H1 (cell line): ENCODE measurements around the gene PRIMA1. TPM values are rescaled to one million over a fixed set of nuclear protein-coding genes. Genes with fewer than 3 reads are reported as not detected.

Experiments
- CTBP2 ChIP-seq: IDR thresholded peaks from 2 replicates; pipeline ENCODE4 v1.7.0; 2011; ENCODE audit warnings: borderline replicate concordance, mild to moderate bottlenecking, moderate library complexity, mixed read lengths, low read length; ENCODE audit not compliant: insufficient read depth, insufficient read length
- polyA plus RNA-seq, 7 experiments: library from polyadenylated mRNA; depleted of rRNA in 3 of 7; stranded (reverse) in 5 of 7; unstranded in 2 of 7; fragments of >200 nt in 5 of 7; fragments of 200-250 nt in 2 of 7; gene quantifications; 1 replicate in 5 of 7; 2 replicates in 1 of 7; 4 replicates in 1 of 7; pipeline versions ENCODE4 v1.2.1 to v1.2.3, GENCODE V29; 2011 to 2013; ENCODE audit warnings: missing spikeins in 2 of 7, mixed read lengths in 2 of 7
- total RNA-seq: library from RNA; stranded (reverse); fragmentation: NEBNext Ultra II Directional; extraction: Animal tissue kit (Norgen Biotek cat#: 25700); gene quantifications from 2 replicates; pipeline ENCODE4 v1.2.1, GENCODE V29; 2021

Gene PRIMA1
- total and polyA plus RNA-seq, 2 of the 8 experiments (the other 6 are each of a cell fraction or from before 2014, with no cell fraction given) = 2.8 to 4.5 TPM

DNA sequence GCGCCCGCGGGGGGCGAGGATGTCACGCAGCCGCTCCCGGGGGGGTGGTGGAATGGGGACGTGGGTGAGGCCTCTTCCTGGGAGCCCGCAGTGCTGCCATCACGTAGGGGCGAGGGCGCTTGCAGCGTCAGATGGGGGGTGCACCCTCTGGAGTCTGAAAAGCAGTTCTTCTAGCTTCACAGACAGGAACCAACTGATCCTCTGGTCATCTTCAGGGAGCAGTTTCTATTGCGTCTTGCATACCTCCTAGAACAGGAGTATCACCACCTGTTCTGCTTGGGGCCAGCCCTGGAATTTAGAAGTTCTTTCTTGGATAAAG lies 36.9 kb upstream of the PRIMA1 start (continued):
- no peak for TF ChIP-seq CTBP2
